LNCAP (cell line): Measurements from ENCODE around the gene SORL1-AS1.

Experiments
- CTCF ChIP-seq: fragments of 450-650 bp; IDR thresholded peaks from 2 replicates; pipeline ENCODE4 v1.5.1; 2017; ENCODE audit warnings: mild to moderate bottlenecking

Gene SORL1-AS1

GRCh38 chr11:121471167-121471566, 18.4 kb upstream of the SORL1-AS1 start:
- TF ChIP-seq CTCF = no peak

- no peak for TF ChIP-seq CTCF
These were observed 17.1 kb upstream of the SORL1-AS1 start for GRCh38 chr11:121469910-121470309.

- no peak for TF ChIP-seq CTCF
These were observed 15.2 kb upstream of the SORL1-AS1 start for GRCh38 chr11:121467965-121468364.

GRCh38 chr11:121467471-121467870, 14.7 kb upstream of the SORL1-AS1 start:
- no peak for TF ChIP-seq CTCF

GRCh38 chr11:121466063-121466794, 13.5 kb upstream of the SORL1-AS1 start:
- no peak for TF ChIP-seq CTCF

GRCh38 chr11:121465709-121466062, 12.9 kb upstream of the SORL1-AS1 start:
- TF ChIP-seq CTCF = no peak

GRCh38 chr11:121464352-121464946, 11.7 kb upstream of the SORL1-AS1 start:
- no peak for TF ChIP-seq CTCF
